HT-29 (cell line): ENCODE results near the gene CCDC192. TPM values are rescaled to one million over a fixed set of nuclear protein-coding genes. Genes with fewer than 3 reads are reported as not detected.
A peak's percentile ranks its signal among the peaks of the same experiment; 100 is the strongest.

Source experiments
- DNase-seq: peaks from one replicate; pipeline ENCODE4 v3.0.0-alpha.2; 2015; ENCODE audit warnings: low spot score
- total RNA-seq: library from RNA; depleted of rRNA; stranded (reverse); fragments of >200 nt; shearing (Covaris generic); gene quantifications from 2 replicates; pipeline ENCODE4 v1.2.3, GENCODE V29; 2014; rRNA removed

CCDC192 gene
- total RNA-seq, 1 experiment from 2014 or later = not detected

DNA sequence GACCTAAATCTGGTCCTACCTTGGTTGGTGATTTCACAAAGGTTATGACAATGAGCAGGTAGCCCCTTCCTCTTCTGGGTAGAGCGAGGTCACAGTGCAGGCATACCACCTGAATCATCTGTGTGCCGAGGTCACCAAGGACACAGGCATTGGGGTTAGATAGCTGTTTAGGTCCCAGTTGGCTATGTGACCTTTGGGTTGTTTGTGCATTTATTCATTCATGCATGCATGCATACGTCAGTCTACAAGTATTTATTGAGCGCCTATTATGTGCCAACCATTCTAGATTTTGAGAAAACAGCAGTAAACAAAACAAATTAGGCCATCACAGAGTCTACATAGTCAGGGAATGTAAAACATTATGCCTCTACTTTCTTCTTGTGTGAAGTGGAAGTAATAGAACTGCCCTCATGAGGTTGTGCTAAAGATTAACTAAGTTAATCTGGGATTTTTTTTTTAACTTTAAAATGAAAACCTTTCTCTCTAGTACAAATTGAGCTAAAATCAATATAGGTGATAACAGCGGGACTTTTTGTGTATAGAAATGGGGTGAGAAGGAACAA lies 275.6 kb downstream of the CCDC192 start:
- no peak for DNase-seq

- DNase-seq = no peak
Measured at GRCh38 chr5:127979475-127979874, 276.3 kb downstream of the CCDC192 start.

- DNase-seq = no peak
Measured at GRCh38 chr5:127980843-127981242, 277.7 kb downstream of the CCDC192 start.

- no peak for DNase-seq
Measured at GRCh38 chr5:127981498-127981897, 278.3 kb downstream of the CCDC192 start.

DNA sequence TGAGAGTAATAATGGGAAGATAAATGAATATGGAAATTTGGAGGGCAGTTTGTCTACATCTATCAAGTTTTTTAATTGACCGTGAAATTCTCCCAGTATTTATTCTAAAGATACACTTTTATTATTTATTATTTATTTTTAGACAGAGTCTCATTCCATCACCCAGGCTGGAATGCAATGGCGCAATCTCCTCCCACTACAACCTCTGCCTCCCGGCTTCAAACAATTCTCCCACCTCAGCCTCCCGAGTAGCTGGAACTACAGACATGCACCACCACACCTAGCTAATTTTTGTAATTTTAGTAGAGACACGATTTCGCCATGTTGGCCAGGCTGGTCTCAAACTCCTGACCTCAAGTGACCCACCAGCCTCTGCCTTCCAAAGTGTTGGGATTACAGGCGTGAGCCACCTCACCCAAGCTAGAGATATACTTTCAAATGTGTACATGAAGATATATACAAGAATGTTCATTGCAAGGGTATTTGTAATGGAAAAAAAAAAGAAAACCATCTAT lies 282.7 kb downstream of the CCDC192 start:
- DNase-seq = no peak

DNA sequence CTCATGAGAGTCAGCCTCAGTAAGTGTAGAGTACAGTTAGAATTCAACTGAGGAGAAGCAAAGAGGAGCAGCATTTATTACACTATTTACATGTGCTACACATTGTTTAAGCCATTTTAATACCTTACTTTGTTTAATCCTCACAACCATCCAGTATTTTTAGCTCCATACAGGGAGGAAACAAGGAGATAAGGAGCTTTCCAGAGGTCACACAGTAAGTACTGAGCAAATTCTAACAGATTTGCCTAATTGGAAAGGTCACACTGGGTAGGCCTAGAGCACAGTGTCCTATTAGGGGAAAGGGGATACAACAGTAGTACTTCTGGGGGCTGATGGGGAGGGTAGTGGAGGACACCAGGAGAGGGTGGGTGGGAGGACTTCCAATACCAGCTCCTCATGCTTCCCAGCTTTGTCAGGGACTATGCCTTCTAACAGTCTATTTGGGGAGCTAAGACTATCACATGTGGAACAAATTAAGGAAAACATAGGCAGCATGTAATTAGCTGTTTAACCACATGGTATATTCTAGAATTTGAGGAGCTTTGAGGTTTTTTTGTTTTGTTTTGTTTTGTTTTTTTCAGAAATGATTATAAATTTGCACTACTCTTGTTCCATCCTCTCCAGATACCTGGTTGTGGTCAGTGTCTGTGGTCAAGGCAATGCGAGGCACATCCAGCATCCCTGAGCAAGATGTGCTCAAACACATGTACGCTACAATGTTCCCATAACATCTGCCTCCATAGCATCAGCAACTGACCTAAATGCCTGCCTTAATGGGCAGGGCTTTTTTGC lies 284.4 kb downstream of the CCDC192 start:
- no peak for DNase-seq

GRCh38 chr5:127988146-127988760 lies 285.1 kb downstream of the CCDC192 start:
- peak; percentile 86 for DNase-seq

Other genes starting within 250 kb of the CCDC192 start
- 26.6 and 30.6 TPM in 2 replicates for gene PRRC1, start 185.8 kb upstream of the CCDC192 start, total RNA-seq
- gene CTXN3, start 54.3 kb upstream of the CCDC192 start, total RNA-seq = not detected in 2 replicates